T-helper 2 cell treated with Interferon-gamma antibody and Interleukin-4, amounts not matched to agents 5 μg/mL and 100 μg/mL, for 36 hours (primary cell): ENCODE results near the gene CHST5.
"Not testable (repeated sequence)": the region's sequence is repeated elsewhere in the genome, so short reads cannot be mapped to it uniquely, and the experiment has no call there.

Source experiments
- DNase-seq: peaks from one replicate; pipeline ENCODE4 v3.0.0; 2021; ENCODE audit warnings: low spot score
- H3K27ac Mint-ChIP-seq: one replicate; pipeline ENCODE4 v1.8.0; 2021; ENCODE audit warnings: mild to moderate bottlenecking, mixed read lengths
- H3K27me3 Mint-ChIP-seq: one replicate; pipeline ENCODE4 v1.8.0; 2021; ENCODE audit warnings: low read depth, mixed read lengths
- H3K36me3 Mint-ChIP-seq: one replicate; pipeline ENCODE4 v1.8.0; 2021; ENCODE audit warnings: low read depth, mixed read lengths
- H3K4me1 Mint-ChIP-seq: one replicate; pipeline ENCODE4 v1.8.0; 2021; ENCODE audit warnings: low read depth, mixed read lengths
- H3K4me3 Mint-ChIP-seq: one replicate; pipeline ENCODE4 v1.8.0; 2022; ENCODE audit warnings: mild to moderate bottlenecking, moderate library complexity, mixed read lengths
- H3K9me3 Mint-ChIP-seq: one replicate; pipeline ENCODE4 v1.8.0; 2021; ENCODE audit warnings: mixed read lengths

CHST5 gene

DNA sequence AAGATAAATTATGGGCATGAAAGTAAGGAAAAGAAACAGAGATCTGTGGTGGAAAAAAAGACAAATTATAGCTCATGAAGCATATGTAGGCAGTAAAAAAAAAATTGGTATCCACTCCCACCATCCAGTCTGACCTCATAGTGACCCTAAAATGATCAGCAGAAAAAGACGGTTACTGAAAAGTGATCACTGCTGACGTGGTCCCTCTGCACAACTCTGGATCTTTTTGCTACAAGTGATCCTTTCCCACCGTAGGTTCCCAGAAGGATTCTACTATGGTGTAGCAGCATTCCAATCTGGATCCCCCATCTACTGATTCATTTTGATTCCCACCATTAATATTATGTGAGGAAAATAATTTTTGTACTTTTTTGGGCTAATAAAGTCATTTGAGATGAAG lies 29.8 kb downstream of the CHST5 start:
- H3K4me1 Mint-ChIP-seq = no peaks in the 10 kb centered on the region
- no peaks in the 10 kb centered on the region for H3K36me3 Mint-ChIP-seq
- peaks cover 12% of the 10 kb centered on the region for H3K27me3 Mint-ChIP-seq
- no peak overlapping the region for H3K4me3 Mint-ChIP-seq
- DNase-seq = no peak
- H3K9me3 Mint-ChIP-seq = no peaks in the 10 kb centered on the region
- no peak overlapping the region for H3K27ac Mint-ChIP-seq

GRCh38 chr16:75503801-75504200 lies 32.1 kb downstream of the CHST5 start:
- peaks cover 14% of the 10 kb centered on the region for H3K27me3 Mint-ChIP-seq
- H3K27ac Mint-ChIP-seq = no peak overlapping the region
- no peaks in the 10 kb centered on the region for H3K4me1 Mint-ChIP-seq
- no peak overlapping the region for H3K4me3 Mint-ChIP-seq
- no peak for DNase-seq
- H3K36me3 Mint-ChIP-seq = no peaks in the 10 kb centered on the region
- no peaks in the 10 kb centered on the region for H3K9me3 Mint-ChIP-seq

DNA sequence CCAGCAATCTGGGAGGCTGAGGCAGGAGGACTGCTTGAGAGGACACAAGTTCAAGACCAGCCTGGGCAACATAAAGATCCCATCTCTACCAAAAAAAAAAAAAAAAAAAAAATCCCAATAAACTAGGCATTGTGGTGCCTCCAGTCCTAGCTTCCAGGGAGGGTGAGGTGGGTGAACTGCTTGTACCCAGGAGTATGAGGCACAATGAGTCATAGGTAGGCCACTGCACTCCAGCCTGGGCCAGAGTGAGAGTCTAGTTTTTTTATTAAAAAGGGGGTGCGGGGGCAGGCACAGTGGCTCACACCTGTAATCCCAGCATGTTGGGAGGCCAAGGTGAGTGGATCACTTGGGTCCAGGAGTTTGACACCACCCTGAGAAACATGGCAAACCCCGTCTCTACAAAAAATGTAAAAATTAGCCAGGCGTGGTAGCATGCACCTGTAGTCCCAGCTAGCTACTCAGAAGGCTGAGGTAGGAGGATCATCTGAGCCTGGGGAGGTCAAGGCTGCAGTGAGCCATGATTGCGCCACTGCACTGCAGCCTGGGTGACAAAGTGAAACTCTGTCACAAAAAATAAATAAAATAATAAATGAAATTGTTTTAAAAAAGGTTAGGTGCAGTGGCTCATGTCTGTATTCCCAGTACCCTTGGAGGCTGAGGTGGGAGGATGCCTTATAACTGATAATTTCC lies 32.8 kb downstream of the CHST5 start:
- no peaks in the 10 kb centered on the region for H3K9me3 Mint-ChIP-seq
- peaks cover 10% of the 10 kb centered on the region for H3K27me3 Mint-ChIP-seq
- no peaks in the 10 kb centered on the region for H3K36me3 Mint-ChIP-seq

DNA sequence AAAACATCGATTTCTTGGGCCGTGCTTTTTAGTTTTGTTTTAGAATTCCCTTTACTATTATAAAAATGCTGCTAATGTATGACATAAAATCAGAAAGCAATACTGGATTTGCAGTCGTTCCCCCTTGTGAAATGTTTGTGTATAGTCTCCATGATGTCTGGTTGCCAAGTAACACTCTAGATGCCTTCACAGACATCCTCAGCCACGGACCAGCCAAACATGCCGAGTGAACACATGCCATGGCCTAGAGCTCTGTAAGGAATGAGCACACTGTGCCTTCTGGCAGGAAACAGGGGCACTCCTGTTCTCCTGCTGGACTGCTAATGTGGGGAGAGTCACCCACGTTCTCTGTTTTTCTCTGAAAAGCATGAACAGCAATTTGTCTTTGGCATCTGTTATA lies 34.1 kb downstream of the CHST5 start:
- not testable (repeated sequence) for DNase-seq, H3K36me3 Mint-ChIP-seq, H3K4me1 Mint-ChIP-seq, H3K27me3 Mint-ChIP-seq, H3K9me3 Mint-ChIP-seq, H3K4me3 Mint-ChIP-seq, H3K27ac Mint-ChIP-seq

More for the DNA sequence above, 32.8 kb downstream of the CHST5 start:
- Mint-ChIP-seq H3K4me3 (no peak overlapping the region), H3K27ac (no peak overlapping the region), H3K4me1 (no peaks in the 10 kb centered on the region)
- no peak for DNase-seq

- no peak overlapping the region for H3K27ac Mint-ChIP-seq
- no peaks in the 10 kb centered on the region for H3K9me3 Mint-ChIP-seq
- no peaks in the 10 kb centered on the region for H3K36me3 Mint-ChIP-seq
- no peak for DNase-seq
- no peaks in the 10 kb centered on the region for H3K4me1 Mint-ChIP-seq
- H3K27me3 Mint-ChIP-seq = peaks cover 5% of the 10 kb centered on the region
- H3K4me3 Mint-ChIP-seq = no peak overlapping the region
Measured at GRCh38 chr16:75501359-75501758, 34.5 kb downstream of the CHST5 start.

DNA sequence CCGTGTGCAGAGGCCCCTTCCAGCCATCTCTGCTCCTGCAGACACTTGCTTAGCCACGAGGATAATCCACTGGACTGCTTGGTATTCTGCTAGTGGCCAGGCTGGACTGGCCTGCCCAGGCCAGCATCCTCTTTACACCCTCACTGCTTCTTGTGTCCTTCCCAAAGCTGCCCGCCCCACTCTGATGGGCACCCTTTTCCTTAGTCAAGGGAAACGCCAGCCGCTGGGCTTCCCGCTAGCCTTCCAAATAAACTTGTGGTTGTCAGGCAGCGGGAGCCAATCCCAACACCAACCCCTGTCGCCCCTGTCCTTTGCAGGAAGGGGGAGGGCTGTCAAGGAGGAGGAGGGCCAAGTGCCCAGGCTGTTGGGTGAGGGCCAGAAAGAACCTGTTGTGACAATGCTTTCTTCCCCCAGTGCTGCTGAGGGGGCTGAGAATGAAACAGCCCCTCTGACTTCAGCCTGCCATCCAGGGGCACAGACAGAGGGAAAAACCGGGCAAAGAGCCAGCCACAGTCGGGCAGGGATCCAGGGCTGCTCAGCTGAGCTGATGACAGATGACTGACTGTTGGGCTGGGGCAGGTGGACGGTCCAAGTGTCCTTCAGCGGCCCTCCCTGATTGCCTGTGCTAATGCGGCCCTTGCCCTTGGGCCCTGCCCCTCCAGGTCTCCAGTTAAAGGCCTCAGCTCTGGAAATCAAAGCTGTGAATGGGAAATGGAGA lies 37.1 kb downstream of the CHST5 start:
- H3K36me3 Mint-ChIP-seq, DNase-seq, H3K4me3 Mint-ChIP-seq, H3K4me1 Mint-ChIP-seq, H3K9me3 Mint-ChIP-seq, H3K27ac Mint-ChIP-seq: not testable (repeated sequence)
- peaks cover 12% of the 10 kb centered on the region for H3K27me3 Mint-ChIP-seq

- DNase-seq = no peak
- H3K27me3 Mint-ChIP-seq = peaks cover 17% of the 10 kb centered on the region
- H3K4me1 Mint-ChIP-seq = peaks cover 2% of the 10 kb centered on the region
- no peak overlapping the region for H3K4me3 Mint-ChIP-seq
- no peak overlapping the region for H3K27ac Mint-ChIP-seq
- no peaks in the 10 kb centered on the region for H3K9me3 Mint-ChIP-seq
- H3K36me3 Mint-ChIP-seq = no peaks in the 10 kb centered on the region
Measured at GRCh38 chr16:75497558-75497957, 38.4 kb downstream of the CHST5 start.

DNA sequence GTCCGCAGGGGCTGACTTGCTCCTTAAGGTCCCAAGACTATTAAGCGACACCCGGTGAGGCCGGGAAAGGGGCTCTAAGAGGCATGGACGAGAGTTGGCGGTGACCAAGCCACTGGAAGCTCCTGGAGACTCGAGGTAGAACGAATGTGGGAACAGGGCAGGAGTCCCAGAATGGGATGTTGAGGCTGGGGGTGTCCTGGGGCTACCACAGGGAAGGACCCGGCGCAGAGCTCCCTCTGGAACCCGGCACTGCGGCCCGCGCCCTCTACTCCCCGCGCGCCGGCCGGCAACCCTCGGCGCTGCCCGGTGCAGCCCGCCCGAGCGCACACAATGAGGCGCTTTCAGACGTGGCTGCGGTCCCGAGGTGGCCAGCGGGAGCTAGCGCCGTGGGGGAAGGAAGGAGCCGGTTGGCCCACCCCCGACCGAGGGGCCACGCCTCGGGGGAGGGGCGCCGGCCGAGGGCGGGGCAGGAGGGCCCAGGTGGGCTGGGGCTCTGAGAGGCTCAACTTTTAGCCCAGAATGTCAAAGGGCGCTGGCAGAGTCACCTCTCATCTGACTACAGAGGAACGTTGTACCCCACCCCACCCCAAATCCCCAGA lies 40.7 kb downstream of the CHST5 start, which contains the start of gene CHST6:
Gene CHST6 (minus strand): TSS at position 366 of the 599 bp plus-strand sequence. CDS start 15,613 bp downstream, outside the sequence.
- no peaks in the 10 kb centered on the region for H3K9me3 Mint-ChIP-seq
- H3K4me1 Mint-ChIP-seq = peaks cover 2% of the 10 kb centered on the region
- no peak within 1 kb of the TSS for H3K27ac Mint-ChIP-seq
- H3K36me3 Mint-ChIP-seq = no peaks in the 10 kb centered on the region
- DNase-seq = peak; percentile 16
- peak within 1 kb of the TSS; percentile 57 for H3K4me3 Mint-ChIP-seq
- peaks cover 17% of the 10 kb centered on the region for H3K27me3 Mint-ChIP-seq

- Mint-ChIP-seq H3K36me3 (no peaks in the 10 kb centered on the region), H3K4me1 (peaks cover 2% of the 10 kb centered on the region), H3K4me3 (peak overlapping the region; percentile 57), H3K27me3 (peaks cover 15% of the 10 kb centered on the region), H3K27ac (no peak overlapping the region), H3K9me3 (no peaks in the 10 kb centered on the region)
- no peak for DNase-seq
Measured at GRCh38 chr16:75494661-75495075, 41.2 kb downstream of the CHST5 start.

DNA sequence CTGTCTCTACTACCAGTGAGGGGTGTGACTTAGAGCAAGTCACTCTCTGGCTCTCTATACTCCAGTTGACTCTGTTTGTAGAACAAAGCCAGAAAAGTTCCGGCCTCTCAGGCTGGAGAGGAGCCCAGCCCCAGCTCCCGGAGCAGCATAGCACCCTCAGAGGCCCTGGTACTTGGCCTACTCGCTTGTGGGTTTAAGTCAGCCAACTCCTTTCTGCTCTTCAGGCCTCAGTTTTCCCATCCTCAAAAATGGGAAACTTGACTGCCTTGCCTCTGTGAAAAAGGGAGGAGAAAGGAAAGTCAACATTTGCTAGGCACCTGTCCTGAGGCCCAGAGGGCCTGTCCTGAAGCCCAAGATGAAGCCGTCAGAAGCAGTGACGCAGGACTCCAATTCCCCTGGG lies 41.7 kb downstream of the CHST5 start:
- H3K4me1 Mint-ChIP-seq = peaks cover 2% of the 10 kb centered on the region

DNA sequence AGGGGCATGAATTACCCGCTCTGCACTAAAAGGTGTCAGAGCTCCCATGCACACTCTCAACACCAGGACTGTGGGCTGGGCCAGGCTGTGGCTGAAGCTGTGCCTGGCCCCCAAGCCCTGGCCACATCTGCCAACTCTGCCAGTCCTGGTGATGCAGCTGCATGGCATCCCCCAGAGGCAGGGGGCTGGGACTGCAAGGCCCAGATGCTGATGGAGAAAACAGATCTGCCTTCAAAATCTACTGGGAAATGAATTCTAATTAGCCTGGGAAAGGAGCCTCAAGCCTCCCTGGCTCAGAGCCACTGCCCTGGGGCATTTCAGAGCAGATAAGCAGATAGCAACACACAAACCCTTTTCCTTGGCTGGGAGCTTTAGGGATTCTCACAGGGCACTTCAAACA lies 44.0 kb downstream of the CHST5 start:
- H3K4me3 Mint-ChIP-seq = no peak overlapping the region
- H3K27me3 Mint-ChIP-seq = peaks cover 19% of the 10 kb centered on the region
- peaks cover 2% of the 10 kb centered on the region for H3K4me1 Mint-ChIP-seq
- H3K27ac Mint-ChIP-seq = no peak overlapping the region
- H3K9me3 Mint-ChIP-seq = no peaks in the 10 kb centered on the region
- H3K36me3 Mint-ChIP-seq = no peaks in the 10 kb centered on the region
- DNase-seq = no peak

More for the DNA sequence above, 41.7 kb downstream of the CHST5 start:
- peaks cover 14% of the 10 kb centered on the region for H3K27me3 Mint-ChIP-seq
- no peak overlapping the region for H3K27ac Mint-ChIP-seq
- no peak for DNase-seq
- no peaks in the 10 kb centered on the region for H3K9me3 Mint-ChIP-seq
- H3K4me3 Mint-ChIP-seq = no peak overlapping the region
- H3K36me3 Mint-ChIP-seq = no peaks in the 10 kb centered on the region

DNA sequence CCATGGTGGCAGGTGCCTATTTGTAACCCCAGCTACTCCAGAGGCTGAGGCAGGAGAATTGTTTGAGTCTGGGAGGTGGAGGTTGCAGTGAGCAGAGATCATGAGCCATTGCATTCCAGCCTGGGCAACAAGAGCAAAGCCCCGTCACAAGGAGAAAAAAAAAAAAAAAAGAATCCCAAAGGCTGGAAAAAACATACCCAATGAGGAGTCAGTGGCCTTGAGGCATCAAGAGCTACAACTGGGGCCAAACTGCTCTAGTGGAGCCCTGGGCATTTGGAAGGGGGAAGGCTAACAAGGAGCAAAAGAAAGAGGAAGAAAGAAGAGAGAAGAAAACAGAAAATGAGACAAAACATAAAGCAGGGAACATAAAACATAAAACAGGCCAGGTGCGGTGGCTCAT lies 47.6 kb downstream of the CHST5 start:
- Mint-ChIP-seq H3K4me3 (no peak overlapping the region), H3K9me3 (no peaks in the 10 kb centered on the region), H3K36me3 (no peaks in the 10 kb centered on the region), H3K27ac (no peak overlapping the region), H3K4me1 (no peaks in the 10 kb centered on the region), H3K27me3 (peaks cover 7% of the 10 kb centered on the region)
- no peak for DNase-seq

DNA sequence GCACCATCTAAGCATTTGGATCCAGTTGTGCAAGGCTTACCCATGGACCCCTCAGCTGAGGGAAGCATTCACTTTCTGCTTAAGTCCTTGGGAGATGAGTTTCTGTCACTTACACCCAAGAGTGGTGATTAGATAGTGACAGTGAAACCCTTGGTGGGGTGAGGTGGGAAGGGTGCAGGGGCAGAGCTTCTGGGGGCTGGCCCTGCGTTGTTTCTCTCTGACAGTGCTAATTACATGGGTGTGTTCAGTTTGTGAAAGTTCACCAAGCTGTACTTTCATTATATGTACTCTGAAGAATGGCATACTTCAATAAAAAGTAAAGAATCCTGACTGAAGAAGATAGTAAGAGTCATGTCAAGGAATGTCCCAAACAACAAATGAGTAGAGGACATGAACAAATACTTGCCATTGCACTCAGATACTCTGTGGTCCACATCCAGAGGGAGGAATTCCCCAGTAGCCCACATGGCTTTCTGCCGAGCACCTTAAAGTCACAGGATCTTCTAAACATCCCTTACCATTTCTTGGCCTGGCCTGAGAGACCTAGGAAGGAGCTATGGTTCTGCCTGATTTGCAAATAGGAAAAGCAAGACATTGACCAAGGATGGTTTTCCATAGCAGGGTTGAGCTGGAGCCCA lies 49.1 kb downstream of the CHST5 start:
- Mint-ChIP-seq H3K27me3 (peaks cover 5% of the 10 kb centered on the region), H3K9me3 (no peaks in the 10 kb centered on the region), H3K4me1 (no peaks in the 10 kb centered on the region), H3K4me3 (no peak overlapping the region), H3K27ac (no peak overlapping the region), H3K36me3 (no peaks in the 10 kb centered on the region)
- DNase-seq = no peak
